Measurements from ENCODE around the gene TET2. TPM values are rescaled to one million over a fixed set of nuclear protein-coding genes. Genes with fewer than 3 reads are reported as not detected.
A peak's percentile ranks its signal among the peaks of the same experiment; 100 is the strongest.

Gene TET2
- total RNA-seq, 4 donors from 2014 or later, result 19.1 to 36.8 (median 30.4) TPM

DNA sequence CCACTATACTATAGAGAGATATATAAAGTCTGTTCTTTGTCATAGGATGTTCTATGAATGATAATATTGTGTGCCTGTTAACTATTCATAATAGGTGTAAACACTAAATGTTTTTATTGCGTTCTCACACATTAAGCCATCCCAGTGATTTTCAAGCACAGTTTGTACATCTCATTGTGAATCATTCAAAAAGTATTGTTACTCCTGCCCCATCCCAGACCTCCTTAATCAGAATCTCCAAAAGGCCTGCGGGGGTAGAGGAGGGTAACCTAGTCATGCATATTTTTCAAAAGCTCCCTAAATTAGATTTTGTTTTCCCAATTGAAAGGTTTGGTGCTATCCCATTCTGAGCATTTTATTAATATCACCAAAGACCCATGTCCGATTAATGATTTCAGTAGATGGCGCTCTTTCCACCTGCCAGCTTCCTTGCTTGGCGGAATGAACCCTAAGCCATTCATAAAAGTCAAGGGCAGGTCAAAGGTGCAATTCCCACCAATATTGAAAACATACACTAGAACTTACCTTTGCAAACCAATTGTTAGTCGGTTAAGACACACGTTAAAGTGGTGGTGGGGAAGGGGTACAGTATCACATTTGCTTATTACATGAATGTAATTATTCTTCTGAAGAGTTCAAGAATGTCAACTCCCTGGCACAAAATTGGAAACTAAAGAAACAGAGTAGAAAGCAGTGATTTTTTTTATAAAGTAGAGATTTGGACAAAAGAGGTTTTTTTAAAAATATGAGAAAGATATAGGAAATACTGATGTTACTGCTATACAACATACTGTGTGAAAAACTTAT, 5.8 kb upstream of the TET2 start:
- Histone ChIP-seq H3K27ac (no peak overlapping the region), H3K4me1 (peaks cover 0 to 22% (median 0%) of the 10 kb centered on the region in 3 donors), H3K9me3 (no peaks in the 10 kb centered on the region), H3K36me3 (no peaks in the 10 kb centered on the region), H3K4me3 (no peak overlapping the region), H3K27me3 (no peaks in the 10 kb centered on the region)
- intact Hi-C loops (cut with DNase I), result loop anchor here (5.0 kb wide), 1 partner anchor 331 kb away; the partner anchor contains the start of gene PPA2
- TF ChIP-seq, protein P1, sequence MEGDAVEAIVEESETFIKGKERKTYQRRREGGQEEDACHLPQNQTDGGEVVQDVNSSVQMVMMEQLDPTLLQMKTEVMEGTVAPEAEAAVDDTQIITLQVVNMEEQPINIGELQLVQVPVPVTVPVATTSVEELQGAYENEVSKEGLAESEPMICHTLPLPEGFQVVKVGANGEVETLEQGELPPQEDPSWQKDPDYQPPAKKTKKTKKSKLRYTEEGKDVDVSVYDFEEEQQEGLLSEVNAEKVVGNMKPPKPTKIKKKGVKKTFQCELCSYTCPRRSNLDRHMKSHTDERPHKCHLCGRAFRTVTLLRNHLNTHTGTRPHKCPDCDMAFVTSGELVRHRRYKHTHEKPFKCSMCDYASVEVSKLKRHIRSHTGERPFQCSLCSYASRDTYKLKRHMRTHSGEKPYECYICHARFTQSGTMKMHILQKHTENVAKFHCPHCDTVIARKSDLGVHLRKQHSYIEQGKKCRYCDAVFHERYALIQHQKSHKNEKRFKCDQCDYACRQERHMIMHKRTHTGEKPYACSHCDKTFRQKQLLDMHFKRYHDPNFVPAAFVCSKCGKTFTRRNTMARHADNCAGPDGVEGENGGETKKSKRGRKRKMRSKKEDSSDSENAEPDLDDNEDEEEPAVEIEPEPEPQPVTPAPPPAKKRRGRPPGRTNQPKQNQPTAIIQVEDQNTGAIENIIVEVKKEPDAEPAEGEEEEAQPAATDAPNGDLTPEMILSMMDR (IDR thresholded peaks at IDR 0.05), result peak in 5 of 6 experiments; percentile 34 to 61 (median 54)
- no peak for TF ChIP-seq POLR2A (IDR thresholded peaks at IDR 0.05)
- WGBS, 2 donors, result 43 to 50% methylated on average over 7 of the region's 7 CpGs
- DNase-seq, result no peak

DNA sequence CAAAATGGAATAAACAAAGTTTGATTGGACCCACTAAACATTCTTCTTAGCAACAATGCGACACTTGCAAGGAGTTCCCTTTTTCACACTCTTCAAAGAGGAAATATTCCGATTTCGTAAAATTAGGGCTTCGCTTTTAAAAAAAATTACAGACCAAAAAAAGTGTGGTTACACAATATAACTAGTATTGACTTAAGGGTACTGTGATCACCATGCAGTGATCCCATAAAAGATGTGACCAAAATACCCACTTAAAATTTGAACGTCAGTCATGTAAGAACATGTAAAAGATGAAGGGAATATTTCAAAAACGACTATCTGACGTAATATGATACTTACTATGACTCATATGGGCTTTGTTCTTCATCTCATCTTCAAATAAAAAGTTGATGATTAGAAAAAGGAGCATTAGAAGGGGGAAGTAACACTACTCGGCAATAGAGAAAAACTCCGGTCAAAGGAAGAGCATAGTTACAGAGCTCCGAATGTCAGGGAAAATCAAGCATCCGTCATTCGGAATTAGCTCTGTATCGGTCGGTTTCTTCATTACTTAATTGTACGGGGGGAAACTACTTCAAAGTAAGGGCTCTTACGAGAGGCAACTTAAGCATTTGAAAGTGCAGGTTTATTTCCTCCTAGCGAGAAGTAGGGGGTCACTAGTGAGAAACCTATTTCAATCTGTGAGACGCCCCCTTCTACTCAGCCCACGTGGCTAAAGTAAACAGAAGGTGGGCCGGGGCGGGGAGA, 1.3 kb upstream of the TET2 start:
- H3K27me3 ChIP-seq, result no peaks in the 10 kb centered on the region
- peaks cover 0 to 36% (median 13%) of the 10 kb centered on the region in 3 donors for H3K4me1 ChIP-seq
- H3K9me3 ChIP-seq, result no peaks in the 10 kb centered on the region
- TF ChIP-seq, protein P1 (IDR thresholded peaks at IDR 0.05), result no peak
- TF ChIP-seq POLR2A (IDR thresholded peaks at IDR 0.05), result peak in 1 of 4 donors; percentile 36
- intact Hi-C loops (cut with DNase I), result no loop called here
- WGBS, 2 donors, result 33 to 35% methylated on average over 21 of the region's 21 CpGs
- peak overlapping the region; percentile 75 to 93 (median 90) for H3K4me3 ChIP-seq
- no peak for DNase-seq
- peak overlapping the region; percentile 87 to 92 (median 90) for H3K27ac ChIP-seq
- H3K36me3 ChIP-seq, result no peaks in the 10 kb centered on the region

DNA sequence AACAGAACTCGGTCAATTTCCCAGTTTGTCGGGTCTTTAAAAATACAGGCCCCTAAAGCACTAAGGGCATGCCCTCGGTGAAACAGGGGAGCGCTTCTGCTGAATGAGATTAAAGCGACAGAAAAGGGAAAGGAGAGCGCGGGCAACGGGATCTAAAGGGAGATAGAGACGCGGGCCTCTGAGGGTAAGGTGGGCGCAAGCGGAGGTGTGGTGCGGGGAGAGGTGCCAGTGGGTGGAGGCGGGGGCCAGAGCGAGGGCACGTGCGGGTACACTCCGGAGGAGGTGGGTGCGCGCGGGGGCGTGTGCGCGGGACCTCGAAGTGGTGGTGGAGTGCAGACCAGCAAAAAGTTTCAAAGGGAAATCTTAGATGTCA, 787 bp upstream of the TET2 start:
- H3K4me1 ChIP-seq, result peaks cover 0 to 40% (median 16%) of the 10 kb centered on the region in 3 donors
- no peak for TF ChIP-seq POLR2A (IDR thresholded peaks at IDR 0.05)
- peak overlapping the region; percentile 87 to 92 (median 90) for H3K27ac ChIP-seq
- 1 to 2% methylated on average over 25 of the region's 25 CpGs for WGBS, 2 donors
- intact Hi-C loops (cut with DNase I), result no loop called here
- no peaks in the 10 kb centered on the region for H3K27me3 ChIP-seq
- H3K36me3 ChIP-seq, result no peaks in the 10 kb centered on the region
- peak overlapping the region; percentile 75 to 93 (median 90) for H3K4me3 ChIP-seq
- no peaks in the 10 kb centered on the region for H3K9me3 ChIP-seq
- DNase-seq, result peak; percentile 2

DNA sequence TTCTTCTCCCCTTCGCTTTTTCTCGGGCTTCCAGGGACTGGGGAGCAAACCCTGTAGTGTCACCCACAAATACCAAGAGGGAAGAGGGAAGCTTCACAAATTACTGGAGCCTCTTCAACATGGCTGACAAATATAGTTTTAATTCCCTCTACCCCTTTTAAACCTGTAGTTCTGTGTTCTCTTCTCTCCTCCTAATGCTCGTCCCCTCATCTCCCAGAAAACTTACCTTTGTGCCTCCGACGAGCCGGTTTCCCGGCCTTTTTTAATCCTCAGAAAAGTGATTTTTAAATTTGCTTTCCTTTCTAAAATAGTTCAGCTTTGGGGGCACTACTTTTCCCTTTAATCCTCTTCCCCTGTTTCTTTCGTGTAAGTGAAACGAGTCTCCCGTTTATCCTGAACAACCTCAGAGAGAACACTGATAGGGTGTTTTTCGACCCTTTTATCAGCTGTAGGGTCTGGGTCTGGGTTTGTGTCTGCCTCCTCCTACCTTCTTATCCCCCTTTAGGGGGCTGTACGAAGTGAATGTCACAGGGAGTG, 408 bp downstream of the TET2 start:
- intact Hi-C loops (cut with DNase I), result no loop called here
- no peak for DNase-seq
- 0 to 1% methylated on average over 12 of the region's 12 CpGs for whole genome bisulfite sequencing, 2 donors

DNA sequence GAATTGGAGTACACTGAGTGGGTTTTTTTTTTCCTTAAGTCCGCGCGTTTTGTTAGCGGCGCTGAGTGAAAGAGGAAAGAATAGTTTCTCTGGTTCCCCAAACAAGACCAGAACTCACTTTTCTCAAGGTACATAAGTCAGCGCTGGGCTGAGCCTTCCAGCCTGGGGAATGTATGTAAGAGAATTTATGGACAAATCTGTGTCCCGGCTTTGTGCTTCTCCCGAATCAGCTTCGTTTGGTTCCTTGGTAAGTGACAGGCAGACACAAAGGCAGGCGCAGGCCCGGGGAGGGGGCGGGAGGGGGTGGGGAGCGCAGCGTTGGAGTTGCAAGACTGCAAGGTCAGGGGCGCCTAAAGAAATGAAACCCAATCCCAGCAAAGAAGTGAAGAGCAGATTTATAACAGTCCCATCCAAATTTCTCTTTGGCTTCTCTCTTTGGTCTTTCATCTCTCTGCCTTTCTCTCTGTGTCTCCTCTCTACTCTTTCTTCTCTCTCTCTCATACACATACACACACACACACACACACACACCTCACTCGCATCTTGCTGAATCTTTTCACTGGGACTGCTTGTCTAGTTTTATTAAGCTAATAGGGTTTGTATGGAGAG, 981 bp downstream of the TET2 start:
- Histone ChIP-seq H3K4me3 (peak overlapping the region; percentile 75 to 93 (median 90)), H3K36me3 (no peaks in the 10 kb centered on the region), H3K27me3 (no peaks in the 10 kb centered on the region), H3K9me3 (no peaks in the 10 kb centered on the region), H3K4me1 (peaks cover 0 to 48% (median 16%) of the 10 kb centered on the region in 3 donors), H3K27ac (peak overlapping the region; percentile 87 to 92 (median 90))
- DNase-seq, result no peak
- 0 to 1% methylated on average over 13 to 16 of the region's 16 CpGs for WGBS, 2 donors
- no peak for TF ChIP-seq POLR2A (IDR thresholded peaks at IDR 0.05)
- TF ChIP-seq, protein P1 (IDR thresholded peaks at IDR 0.05), result no peak
- intact Hi-C loops (cut with DNase I), result no loop called here

More for the DNA sequence above, 408 bp downstream of the TET2 start:
- Histone ChIP-seq H3K36me3 (no peaks in the 10 kb centered on the region), H3K4me1 (peaks cover 0 to 47% (median 16%) of the 10 kb centered on the region in 3 donors), H3K4me3 (peak overlapping the region; percentile 75 to 93 (median 90)), H3K27me3 (no peaks in the 10 kb centered on the region), H3K27ac (peak overlapping the region; percentile 87 to 92 (median 90)), H3K9me3 (no peaks in the 10 kb centered on the region)
- no peak for TF ChIP-seq POLR2A (IDR thresholded peaks at IDR 0.05)
- TF ChIP-seq, protein P1 (IDR thresholded peaks at IDR 0.05), result no peak
